HG03565 (cell line): ENCODE measurements around the gene GPR137.

Source experiments
- ATAC-seq: cut with Tn5 transposase; IDR thresholded peaks from one replicate; pipeline ENCODE4 v1.9.1; 2021; ENCODE audit warnings: mild to moderate bottlenecking, moderate library complexity; ENCODE audit not compliant: unreplicated experiment

The GPR137 gene

DNA sequence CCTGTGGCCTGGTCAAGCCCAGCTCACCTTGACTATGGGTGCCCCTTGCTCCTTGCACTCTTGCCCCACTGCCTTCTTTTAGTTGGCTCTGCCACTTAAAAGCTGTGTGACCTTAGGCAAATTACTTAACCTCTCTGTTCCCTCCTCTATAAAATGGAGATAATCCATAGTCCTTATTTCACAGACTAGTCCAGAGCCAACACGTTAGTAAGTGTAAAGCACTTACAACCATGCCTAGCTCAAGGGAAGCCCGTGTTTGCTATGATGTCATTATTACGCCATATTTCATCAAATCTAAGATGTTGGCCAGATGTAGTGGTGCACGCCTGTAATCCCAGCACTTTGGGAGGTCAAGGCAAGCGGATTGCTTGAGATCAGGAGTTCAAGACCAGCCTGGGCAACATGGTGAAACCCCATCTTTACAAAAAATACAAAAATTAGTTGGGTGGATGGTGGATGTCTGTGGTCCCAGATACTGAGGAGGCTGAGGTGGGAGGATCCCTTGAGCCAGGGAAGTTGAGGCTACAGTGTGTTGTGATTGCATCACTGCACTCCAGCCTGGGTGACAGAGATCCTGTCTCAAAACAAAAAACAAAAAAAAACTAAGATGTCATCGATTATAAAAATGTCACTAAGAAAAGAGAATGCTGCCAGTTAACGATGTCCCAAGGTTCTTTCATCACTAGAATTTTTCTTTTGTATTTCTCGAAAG is 52.0 kb downstream of the GPR137 start:
- ATAC-seq, result no peak

DNA sequence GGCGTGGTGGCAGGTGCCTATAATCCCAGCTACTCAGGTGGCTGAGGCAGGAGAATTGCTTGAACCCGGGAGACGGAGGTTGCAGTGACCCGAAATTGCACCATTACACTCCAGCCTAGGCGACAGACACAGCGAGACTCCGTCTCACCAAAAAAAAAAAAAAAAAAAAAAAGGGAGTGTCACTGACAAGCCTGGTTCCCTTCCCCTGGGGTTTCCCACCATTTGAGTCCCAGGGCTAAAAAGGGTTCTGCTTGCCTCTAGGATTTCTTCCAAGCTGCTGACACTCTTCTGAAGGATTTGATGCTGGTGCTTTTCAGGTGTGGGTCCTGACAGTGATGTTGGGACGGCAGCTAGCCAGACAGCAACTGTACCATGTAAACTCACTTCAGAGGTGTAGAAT is 53.1 kb downstream of the GPR137 start:
- no peak for ATAC-seq
